GM12801 (cell line): ENCODE results near the gene LONP2.

Experiments used
- CTCF ChIP-seq: IDR thresholded peaks from one replicate; pipeline ENCODE4 v1.5.1; 2011; ENCODE audit warnings: control low read depth; ENCODE audit not compliant: insufficient read length; ENCODE audit errors: extremely low read depth

Gene LONP2

DNA sequence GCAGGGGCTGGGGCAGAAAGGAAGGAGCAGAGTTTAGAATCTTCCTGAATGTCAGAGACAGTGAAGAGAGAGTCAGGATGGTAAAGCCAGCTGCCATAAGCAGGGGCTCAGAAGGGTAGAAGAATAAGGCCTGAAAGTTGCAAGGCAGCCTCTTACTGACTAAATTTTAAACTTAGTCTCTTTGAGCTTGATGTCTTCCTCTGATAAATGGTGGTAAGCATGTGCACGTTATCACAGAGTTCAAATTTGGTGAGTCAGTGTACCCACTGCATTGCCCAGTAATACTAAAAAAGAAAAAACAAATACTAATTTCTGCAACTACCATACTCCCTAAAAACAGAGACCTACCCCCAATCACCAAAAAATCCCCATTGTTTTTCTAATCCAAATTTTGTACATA is 96.0 kb downstream of the LONP2 start:
- no peak for TF ChIP-seq CTCF

GRCh38 chr16:48342591-48342990 is 98.5 kb downstream of the LONP2 start:
- no peak for TF ChIP-seq CTCF

DNA sequence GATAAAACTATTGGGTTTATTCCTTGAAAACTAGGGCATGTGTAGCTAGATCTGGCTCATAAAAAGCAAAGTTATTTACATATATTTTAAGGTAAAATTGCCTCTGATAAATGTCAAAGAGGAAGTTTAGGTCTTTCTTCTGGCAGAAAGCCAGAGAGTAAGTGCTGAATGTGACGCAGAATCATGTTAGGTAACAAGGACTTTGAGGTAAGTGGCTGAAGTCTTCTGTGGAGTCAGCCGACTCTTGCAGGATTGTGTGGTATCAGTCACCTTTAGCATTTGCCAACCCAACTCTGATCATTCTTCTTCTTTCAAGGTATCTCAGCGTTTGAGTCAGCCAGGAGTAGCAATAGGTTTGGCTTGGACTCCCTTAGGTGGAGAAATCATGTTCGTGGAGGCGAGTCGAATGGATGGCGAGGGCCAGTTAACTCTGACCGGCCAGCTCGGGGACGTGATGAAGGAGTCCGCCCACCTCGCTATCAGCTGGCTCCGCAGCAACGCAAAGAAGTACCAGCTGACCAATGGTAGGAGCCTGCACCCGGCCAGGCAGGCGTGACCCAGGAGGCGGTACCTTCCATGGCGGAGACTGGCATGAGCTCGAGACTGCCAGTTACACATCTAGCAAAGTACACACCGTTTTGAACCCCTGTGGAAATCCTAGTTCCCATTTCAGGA is 103.2 kb downstream of the LONP2 start:
- TF ChIP-seq CTCF = no peak

GRCh38 chr16:48347980-48348379 is 103.9 kb downstream of the LONP2 start:
- TF ChIP-seq CTCF = no peak

DNA sequence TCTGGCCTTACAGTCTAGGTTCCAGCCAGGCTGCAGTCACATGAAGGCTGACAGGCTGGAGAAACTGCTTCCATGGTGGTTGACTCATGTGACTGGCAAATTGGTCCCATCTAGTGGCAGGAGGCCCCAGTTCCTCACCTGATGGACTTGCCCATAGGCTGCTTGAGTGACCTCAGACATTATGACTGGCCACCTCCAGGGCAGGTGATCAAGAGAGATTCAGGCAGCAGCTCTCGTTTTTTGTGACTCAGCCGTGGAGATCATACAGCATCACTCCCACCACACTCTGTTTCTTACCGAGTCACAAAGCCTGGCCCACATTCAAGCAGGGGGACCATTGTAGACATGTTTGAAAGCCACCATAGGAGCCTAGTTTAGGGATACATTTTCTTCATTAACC is 106.6 kb downstream of the LONP2 start:
- no peak for TF ChIP-seq CTCF

DNA sequence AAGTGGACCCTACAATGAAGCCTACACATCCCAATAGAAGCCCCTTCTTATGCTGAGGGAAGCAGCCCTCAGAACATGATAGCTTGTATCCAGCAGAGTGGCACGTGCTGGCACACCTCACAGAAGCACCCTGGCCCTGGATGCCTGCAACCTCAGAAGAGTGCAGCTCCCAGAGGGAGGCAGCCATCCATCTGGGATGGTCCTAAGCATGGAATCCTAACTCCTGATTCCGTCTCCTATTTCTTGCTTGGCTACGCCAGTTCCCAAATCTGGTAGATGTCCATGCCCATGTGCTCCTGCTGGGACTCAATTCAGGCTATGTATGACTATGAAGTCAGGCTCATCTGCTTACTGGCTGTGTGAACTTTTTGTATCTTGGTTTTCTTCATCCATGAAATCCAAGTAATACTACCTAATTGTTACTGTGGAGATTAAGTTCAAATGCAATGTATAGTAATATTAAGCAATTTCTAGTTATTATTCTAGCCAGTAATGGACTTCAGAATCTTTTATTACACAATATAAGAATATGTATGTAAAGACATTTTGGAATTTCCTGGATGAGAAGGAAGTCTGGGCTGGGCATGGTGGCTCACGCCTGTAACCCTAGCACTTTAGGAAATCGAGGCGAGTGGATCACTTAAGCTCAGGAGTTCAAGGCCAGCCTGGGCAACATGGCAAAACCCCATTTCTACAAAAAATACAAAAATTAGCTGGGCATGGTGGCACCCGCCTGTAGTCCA is 108.7 kb downstream of the LONP2 start:
- no peak for TF ChIP-seq CTCF

DNA sequence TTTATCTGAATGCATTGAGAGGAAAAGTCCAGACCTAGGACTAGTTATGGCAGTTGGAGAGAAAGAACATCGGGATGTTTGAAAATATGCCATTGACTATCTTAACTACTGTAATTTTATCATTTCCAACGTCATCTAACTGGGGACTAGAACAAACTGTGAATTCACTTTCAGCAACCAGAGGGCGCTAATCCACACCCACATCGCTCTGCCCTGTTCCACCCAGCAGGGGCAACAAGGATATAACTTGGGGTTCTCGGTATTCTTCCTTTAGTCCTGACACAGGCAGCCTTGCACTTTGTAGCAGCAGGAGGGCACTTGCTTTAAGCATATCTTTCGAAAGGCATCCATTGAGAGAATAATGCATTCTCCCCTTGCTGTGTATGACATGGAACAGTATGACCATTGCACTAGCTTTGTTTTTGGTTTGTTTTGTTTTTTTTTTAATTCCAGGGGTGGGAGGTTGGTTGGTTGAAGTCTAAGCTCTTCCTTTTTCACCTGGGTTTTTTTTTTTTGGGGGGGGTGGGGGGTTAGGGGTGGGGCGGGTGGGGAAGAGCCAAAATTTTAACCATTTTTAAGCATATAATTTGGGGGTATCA is 109.6 kb downstream of the LONP2 start:
- TF ChIP-seq CTCF = peak; percentile 18
